GM21526 (cell line): ENCODE results near the gene OR10G7.
"Not testable (repeated sequence)": the region's sequence is repeated elsewhere in the genome, so short reads cannot be mapped to it uniquely, and the experiment has no call there.

Experiments
- ATAC-seq: cut with Tn5 transposase; IDR thresholded peaks from one replicate; pipeline ENCODE4 v1.9.1; 2021; ENCODE audit warnings: moderate library complexity; ENCODE audit not compliant: unreplicated experiment, low FRiP score

Gene OR10G7

GRCh38 chr11:124050748-124051147 is 9.6 kb upstream of the OR10G7 start:
- no peak for ATAC-seq

DNA sequence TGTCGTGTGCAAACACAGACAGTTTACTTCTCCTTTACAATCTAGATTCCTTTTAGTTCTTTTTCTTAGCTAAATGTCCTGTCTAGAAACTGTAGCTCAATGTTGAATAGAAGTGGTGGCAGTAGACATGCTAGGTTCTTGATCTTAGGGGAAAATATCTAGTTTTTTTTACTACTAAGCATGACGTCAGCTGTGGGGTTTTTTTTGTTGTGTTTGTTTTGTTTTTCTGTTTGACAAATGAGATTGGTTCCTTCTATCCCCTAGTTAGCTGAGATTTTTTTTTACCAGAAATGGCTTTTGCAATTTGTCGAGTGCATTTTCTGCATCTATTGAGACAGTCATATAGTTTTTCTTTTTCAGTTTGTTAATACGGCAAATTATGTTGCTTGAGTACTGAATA is 2.3 kb upstream of the OR10G7 start:
- ATAC-seq = no peak

GRCh38 chr11:124039557-124039956 is 1.6 kb downstream of the OR10G7 start:
- no peak for ATAC-seq

DNA sequence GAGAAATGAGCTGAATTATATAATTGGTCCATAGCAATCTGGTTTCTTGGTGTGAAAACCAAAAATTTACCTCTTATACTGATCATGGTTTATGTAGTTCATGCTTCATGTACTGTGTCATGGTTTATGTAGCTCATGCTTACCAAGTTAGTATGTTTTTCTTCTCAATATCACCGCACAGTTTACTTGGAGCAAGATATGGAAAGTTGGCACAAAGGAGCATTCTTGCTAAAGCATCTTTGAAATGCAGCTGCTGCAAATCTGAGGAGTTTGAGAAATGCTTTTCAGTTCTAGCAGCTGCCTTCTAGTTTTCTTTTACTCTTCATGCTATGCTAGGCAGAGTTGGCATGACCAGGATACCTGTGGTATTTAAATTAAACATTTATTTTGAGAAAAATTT is 4.5 kb downstream of the OR10G7 start:
- ATAC-seq = no peak

DNA sequence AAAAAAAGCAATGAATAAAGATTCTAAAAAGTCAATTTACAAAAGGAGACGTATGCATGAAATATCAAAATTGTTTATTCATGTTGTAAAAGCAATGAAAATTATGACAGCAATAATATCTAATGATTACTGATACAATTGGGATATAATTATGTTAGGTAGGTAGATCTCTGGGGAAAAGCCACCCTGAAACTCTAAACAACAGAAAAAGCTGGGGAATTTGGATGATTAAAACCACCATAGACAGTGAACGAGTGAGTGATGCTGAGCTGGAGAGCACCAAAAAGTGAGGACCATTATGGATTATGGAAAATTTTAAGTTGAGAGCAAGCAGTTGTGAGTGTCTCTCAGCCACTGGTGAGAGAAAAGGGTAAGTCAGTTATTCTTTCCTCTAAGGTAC is 14.6 kb downstream of the OR10G7 start, which contains the start of gene OR10G8:
Gene OR10G8, plus strand, starts transcription at position 301 of the 400 bp plus-strand sequence. CDS start 2,825 bp downstream, outside the sequence.
- ATAC-seq = no peak

GRCh38 chr11:124015837-124016236 is 25.3 kb downstream of the OR10G7 start:
- ATAC-seq = not testable (repeated sequence)

- no peak for ATAC-seq
Observed at GRCh38 chr11:124012697-124013096, 28.4 kb downstream of the OR10G7 start, which contains the start of gene OR10G4. OR10G4 (plus strand) TSS chr11:124012997; CDS start chr11:124015575, 2,578 bp downstream.

DNA sequence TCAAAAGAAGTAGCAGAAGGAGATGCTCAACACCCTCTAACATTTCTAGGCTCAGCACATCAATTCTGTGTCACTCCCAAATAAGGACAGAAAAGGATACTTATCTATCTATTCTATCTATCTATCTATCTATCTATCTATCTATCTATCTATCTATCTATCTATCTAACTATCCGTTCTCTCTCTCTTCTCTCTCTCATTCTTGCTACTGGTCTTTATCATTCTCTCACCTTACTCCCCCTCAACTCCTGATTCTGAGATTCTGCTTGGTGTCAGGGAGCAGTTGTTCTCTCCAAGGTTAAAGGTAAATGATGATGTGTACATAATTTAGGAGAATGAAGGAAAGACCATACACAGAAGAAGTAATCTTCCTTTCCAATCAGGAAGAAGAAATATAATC is 46.0 kb downstream of the OR10G7 start, which contains the start of gene OR10G6:
Gene OR10G6, minus strand, starts transcription at position 43 of the 400 bp plus-strand sequence. Its CDS starts 0 bp downstream, at position 43.
- no peak for ATAC-seq
